Astrocyte of the cerebellum (primary cell): ENCODE results near the gene TBC1D16.

ENCODE experiments used
- DNase-seq: peaks from one replicate; pipeline ENCODE4 v3.0.0-alpha.2; 2011; ENCODE audit warnings: low read depth
- H3K4me3 ChIP-seq: 2 replicates; pipeline ENCODE4 v1.5.1; 2011; ENCODE audit warnings: mild to moderate bottlenecking, low read depth, low read length, moderate library complexity
- CTCF ChIP-seq: IDR thresholded peaks from 2 replicates; pipeline ENCODE4 v1.5.1; 2012; ENCODE audit warnings: low read length, low read depth, moderate library complexity, mild to moderate bottlenecking; ENCODE audit errors: missing control alignments
- in situ Hi-C: cut with HindIII; loops from 2 replicates; pipeline ENCODE4 v1.10.0; 2017; ENCODE audit warnings: low sequenced_read_pairs

Gene TBC1D16

DNA sequence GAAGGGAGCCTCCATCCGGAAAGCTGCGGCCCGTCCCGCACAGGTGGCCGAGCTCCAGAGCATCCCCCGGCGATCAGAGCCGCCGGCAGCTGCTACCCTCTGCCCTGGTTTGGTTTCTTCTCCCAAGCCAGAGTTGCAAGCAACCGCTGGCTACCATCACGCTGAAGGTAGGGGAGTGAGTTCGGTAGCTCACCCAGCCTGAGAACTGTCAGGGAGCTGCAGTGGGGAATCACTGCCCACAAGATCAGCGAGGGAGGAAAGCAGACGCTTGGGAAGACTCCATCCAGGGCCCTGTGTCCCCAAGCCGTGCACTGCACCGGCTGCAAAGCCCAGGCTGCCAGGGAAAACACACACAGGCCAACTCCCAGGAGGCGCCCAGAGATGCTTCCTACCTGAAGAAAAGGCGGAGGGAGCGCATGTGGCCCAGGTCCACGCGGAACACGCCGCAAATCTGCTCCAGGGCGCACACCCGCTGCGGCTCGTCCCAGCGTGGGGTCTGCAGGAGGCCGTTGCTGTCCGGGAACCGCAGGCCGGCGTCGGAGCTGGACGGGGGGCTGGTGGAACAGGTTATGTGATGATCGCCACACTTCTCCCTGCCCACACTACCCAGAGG lies 83.3 kb downstream of the TBC1D16 start:
- in situ Hi-C loops, result no loop called here
- no peak for TF ChIP-seq CTCF
- DNase-seq, result no peak
- no peak overlapping the region for H3K4me3 ChIP-seq

DNA sequence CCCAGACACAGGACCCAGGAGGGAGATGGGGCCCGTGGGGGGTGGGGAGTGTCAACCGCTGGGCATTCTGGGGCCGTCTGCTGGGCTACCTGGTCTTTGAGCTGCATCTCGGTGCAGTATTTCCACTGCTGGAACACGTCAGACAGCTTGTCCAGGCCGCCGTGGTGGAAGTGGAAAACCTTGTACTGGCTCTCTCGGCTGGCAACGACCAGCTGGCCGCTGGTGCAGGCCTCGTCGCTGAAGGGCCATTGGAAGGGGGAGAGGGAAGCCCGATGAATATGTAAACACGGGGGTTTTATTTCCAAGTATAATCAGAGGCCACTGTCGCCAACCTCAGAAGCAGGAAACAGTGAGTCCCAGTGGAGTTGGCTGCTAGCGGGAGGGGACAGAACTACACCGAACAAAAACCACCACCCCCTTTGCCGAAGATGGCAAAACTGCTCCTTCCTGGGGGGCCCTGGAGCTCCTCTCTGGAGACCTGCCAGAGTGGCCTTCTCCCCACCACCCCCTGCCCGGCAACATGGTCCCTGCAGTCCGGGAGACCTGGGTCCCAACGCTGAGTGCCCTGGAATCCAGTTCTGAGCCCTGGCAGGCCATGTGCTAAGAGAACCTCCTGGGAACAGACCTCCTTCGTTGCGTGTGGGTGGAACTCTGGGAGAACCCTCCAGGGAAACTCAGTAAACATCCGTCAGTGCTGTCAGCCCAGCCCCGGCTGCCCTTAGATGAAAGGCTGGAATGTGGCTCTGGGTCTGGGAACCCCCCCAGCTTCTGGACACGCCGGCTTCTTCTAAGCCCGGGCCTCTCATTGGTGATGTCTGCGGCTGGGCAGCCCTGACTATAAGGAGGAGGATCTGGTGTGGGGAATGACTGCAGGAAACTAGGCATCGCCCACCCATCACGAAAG lies 84.1 kb downstream of the TBC1D16 start:
- DNase-seq, result peak; percentile 92
- TF ChIP-seq CTCF, result no peak
- in situ Hi-C loops, result no loop called here
- no peak overlapping the region for H3K4me3 ChIP-seq

DNA sequence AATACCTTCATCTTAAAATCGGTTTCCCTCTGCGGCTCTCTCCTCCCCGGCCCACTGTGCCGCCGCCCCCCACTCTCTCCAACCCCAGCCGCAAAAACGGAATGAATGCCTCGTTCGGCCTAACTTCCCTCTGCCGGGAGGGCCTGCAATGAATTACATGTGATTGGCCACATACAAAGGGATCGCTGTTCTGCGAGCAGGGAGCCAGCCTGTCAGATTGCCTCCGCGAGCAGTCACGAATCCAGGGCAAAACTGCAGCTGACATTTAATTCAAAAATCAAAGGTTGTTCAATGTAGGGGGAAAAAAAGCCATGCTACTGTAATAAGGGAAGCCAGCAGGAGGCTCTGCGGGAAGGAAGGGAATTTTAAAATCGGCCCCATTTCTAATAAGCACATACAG lies 84.9 kb downstream of the TBC1D16 start:
- in situ Hi-C loops, result no loop called here
- no peak for TF ChIP-seq CTCF
- no peak overlapping the region for H3K4me3 ChIP-seq
- no peak for DNase-seq

DNA sequence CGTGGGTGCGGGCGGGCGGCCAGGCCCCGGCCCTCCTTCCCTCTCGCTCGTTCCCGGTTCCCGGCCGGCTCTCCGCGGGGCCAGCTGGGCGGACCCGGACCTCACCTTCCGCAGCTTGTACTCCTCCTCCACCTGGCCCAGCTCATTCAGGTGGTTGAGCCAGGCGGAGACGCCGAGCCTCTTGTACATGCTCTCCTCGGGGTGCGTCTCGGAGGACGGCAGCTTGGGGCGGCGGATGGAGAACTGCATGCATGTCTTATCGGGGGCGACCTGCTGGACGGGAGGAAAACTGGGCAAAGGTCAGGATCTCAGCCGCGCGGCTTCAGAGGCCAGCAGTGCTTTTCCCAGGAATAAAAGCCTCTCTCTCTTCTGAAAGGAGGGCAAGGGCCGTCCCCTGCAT lies 85.4 kb downstream of the TBC1D16 start:
- DNase-seq, result no peak
- no peak for TF ChIP-seq CTCF
- in situ Hi-C loops, result no loop called here
- no peak overlapping the region for H3K4me3 ChIP-seq

- TF ChIP-seq CTCF, result no peak
- DNase-seq, result no peak
- in situ Hi-C loops, result no loop called here
Observed at GRCh38 chr17:79949656-79950209, 85.9 kb downstream of the TBC1D16 start.

DNA sequence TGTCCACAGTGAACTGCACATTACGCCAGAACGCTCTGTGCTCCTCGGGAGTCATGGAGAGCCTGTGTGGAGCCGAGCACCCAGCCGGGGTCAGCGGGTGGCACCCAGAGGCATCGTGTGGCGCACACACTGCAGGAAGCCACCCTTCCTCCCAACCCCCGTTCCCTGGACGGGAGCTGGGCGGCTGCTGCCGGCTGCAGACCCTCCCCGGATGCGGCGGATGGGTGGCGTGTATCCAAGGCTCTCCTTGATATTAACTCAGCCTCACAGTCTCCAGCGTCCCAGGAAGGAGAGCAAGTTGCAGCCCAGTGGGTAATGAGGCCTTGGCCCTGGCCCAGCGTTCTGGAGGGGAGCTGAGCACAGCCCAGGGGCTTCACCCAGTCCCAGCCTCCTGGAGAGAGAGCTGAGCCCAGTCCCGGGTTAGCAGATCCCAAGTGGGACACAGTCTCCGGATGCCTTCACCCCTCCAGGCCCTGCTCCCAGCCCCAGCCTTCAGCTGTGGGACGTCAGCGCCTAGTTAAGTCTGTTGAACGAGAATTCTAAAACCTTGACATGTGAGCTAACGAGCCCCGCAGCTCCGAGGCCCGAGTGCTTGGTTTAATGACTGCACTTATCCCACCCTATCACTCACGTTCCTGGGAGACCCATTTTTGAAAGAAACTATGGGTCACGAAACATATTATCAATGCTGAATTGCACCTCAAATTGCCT lies 86.6 kb downstream of the TBC1D16 start:
- DNase-seq, result no peak
- in situ Hi-C loops, result no loop called here
- no peak overlapping the region for H3K4me3 ChIP-seq
- no peak for TF ChIP-seq CTCF

More at GRCh38 chr17:79949656-79950209, 85.9 kb downstream of the TBC1D16 start:
- H3K4me3 ChIP-seq, result no peak overlapping the region
